ENCODE measurements around the gene SPDYE2B.
"Not testable (repeated sequence)": the region's sequence is repeated elsewhere in the genome, so short reads cannot be mapped to it uniquely, and the experiment has no call there.

DNA sequence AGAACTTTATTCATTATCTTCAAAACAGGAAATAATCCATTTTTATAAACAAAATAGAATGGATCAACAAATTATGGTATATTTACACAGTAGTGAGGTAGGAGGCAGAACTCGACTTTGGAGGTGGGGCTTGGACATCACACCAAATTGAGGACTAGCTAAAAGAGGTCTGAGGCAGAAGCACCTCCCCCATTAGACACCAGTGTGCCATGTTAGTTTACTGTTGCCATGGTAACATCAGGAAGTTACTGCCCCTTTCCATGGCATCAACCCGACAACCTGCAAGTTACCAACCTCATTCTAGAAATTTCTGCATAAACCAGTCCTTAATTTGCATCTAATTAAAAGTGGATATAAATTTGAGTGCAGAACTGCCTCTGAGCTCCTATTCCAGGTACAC lies 45.9 kb downstream of the SPDYE2B start:
- TF ChIP-seq, protein P1, sequence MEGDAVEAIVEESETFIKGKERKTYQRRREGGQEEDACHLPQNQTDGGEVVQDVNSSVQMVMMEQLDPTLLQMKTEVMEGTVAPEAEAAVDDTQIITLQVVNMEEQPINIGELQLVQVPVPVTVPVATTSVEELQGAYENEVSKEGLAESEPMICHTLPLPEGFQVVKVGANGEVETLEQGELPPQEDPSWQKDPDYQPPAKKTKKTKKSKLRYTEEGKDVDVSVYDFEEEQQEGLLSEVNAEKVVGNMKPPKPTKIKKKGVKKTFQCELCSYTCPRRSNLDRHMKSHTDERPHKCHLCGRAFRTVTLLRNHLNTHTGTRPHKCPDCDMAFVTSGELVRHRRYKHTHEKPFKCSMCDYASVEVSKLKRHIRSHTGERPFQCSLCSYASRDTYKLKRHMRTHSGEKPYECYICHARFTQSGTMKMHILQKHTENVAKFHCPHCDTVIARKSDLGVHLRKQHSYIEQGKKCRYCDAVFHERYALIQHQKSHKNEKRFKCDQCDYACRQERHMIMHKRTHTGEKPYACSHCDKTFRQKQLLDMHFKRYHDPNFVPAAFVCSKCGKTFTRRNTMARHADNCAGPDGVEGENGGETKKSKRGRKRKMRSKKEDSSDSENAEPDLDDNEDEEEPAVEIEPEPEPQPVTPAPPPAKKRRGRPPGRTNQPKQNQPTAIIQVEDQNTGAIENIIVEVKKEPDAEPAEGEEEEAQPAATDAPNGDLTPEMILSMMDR (IDR thresholded peaks at IDR 0.05; ENCODE audit: insufficient read depth, low read depth, low read length), result not testable (repeated sequence)
- not testable (repeated sequence) for TF ChIP-seq EZH2 (IDR thresholded peaks at IDR 0.05; ENCODE audit: insufficient read depth, low read length)

All from astrocyte (in vitro differentiated cells and primary cell).